OCI-LY1 (cell line): ENCODE measurements around the gene ARFGAP3.

Source experiments
- CTCF ChIP-seq: fragments of 200-600 bp; sonication (generic), shearing (Covaris generic); IDR thresholded peaks from 2 replicates; pipeline ENCODE4 v1.5.1; 2017; ENCODE audit warnings: mild to moderate bottlenecking, antibody characterized with exemption, low read length, moderate library complexity, mixed read lengths
- EZH2 ChIP-seq: fragments of 200-600 bp; sonication (generic), shearing (Covaris generic); IDR thresholded peaks from 2 replicates; pipeline ENCODE4 v1.8.0; 2017; ENCODE audit warnings: borderline replicate concordance, mixed run types, mild to moderate bottlenecking, antibody characterized with exemption, low read length, moderate library complexity, mixed read lengths

GRCh38 chr22:42893371-42894150 is 36.5 kb upstream of the ARFGAP3 start:
- TF ChIP-seq CTCF, result no peak
- TF ChIP-seq EZH2, result no peak
